ENCODE data around the gene BNIPL. TPM values are rescaled to one million over a fixed set of nuclear protein-coding genes. Genes with fewer than 3 reads are reported as not detected.

The BNIPL gene
- polyA plus RNA-seq, 1 donor (not counting 4 experiments of a cell fraction or from before 2014, with no cell fraction given) = 9.8 TPM

DNA sequence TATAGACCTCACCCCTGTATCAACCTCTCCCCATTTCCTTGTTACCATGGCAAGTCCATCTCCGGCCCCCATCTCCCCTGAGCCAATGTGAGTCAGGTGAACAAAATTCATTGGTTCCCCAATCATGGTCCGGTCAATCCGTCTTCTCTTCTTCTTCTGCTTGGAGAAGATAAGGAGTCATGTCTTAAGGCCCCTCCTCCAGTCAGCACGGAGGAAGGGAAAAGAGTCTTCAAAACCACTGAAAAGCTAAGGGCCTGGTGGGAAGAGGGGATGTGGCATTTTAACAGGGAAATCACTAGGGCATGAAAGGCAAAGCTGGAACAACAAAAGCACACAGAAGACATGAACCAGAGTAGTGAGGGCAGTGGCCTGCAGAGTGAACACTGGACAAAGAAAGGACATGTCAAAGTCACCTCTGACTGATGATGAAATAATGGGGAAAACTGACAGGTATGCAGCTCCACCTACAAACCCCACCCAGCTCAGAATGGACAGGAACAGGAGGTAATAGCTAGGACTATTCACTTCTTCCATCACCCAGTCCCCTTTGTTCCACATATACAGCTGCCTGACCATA lies 18.7 kb downstream of the BNIPL start:
- Histone ChIP-seq H3K4me1 (ENCODE audit: control insufficient read depth, extremely low read depth, insufficient read depth, low read length) (peaks cover 44% of the 10 kb centered on the region), H3K79me2 (ENCODE audit: control insufficient read depth, insufficient read depth, low read length) (peaks cover 52% of the 10 kb centered on the region), H3K9me3 (ENCODE audit: control insufficient read depth, low read depth, low read length) (no peaks in the 10 kb centered on the region), H3K27me3 (ENCODE audit: control insufficient read depth, extremely low read depth, insufficient read depth, low read length) (no peaks in the 10 kb centered on the region), H4K20me1 (ENCODE audit: control insufficient read depth, extremely low read depth, insufficient read depth, low read length) (peaks cover 27% of the 10 kb centered on the region), H3K9ac (ENCODE audit: control insufficient read depth, extremely low read depth, insufficient read depth, low read length) (no peak overlapping the region), H3K4me2 (ENCODE audit: control insufficient read depth, extremely low read depth, insufficient read depth, low read depth, low read length) (peak overlapping the region; percentile 34), H3K27ac (ENCODE audit: control insufficient read depth, insufficient read depth, low read length) (peak overlapping the region; percentile 19), H3K4me3 (ENCODE audit: control insufficient read depth in 2 of 3, extremely low read depth in 1 of 3, insufficient read depth in 2 of 3, low read depth in 1 of 3, low read length in 3 of 3) (no peak overlapping the region), H3K36me3 (ENCODE audit: control insufficient read depth in 2 of 2, extremely low read depth in 1 of 2, insufficient read depth in 2 of 2, low read length in 2 of 2) (peaks cover 46 to 64% of the 10 kb centered on the region in 2 experiments), H3K9me1 (ENCODE audit: control insufficient read depth, extremely low read depth, insufficient read depth, low read length) (peaks cover 17% of the 10 kb centered on the region), H2AFZ (ENCODE audit: control insufficient read depth, low read length) (no peak overlapping the region)
- no peak for FAIRE-seq
- dilution Hi-C loops (cut with MboI; ENCODE audit: extremely low pct_ligation_motif_present, low sequenced_read_pairs) = no loop called here
- no peak for DNase-seq (ENCODE audit: low read depth, low spot score)
- TF ChIP-seq, protein P1, sequence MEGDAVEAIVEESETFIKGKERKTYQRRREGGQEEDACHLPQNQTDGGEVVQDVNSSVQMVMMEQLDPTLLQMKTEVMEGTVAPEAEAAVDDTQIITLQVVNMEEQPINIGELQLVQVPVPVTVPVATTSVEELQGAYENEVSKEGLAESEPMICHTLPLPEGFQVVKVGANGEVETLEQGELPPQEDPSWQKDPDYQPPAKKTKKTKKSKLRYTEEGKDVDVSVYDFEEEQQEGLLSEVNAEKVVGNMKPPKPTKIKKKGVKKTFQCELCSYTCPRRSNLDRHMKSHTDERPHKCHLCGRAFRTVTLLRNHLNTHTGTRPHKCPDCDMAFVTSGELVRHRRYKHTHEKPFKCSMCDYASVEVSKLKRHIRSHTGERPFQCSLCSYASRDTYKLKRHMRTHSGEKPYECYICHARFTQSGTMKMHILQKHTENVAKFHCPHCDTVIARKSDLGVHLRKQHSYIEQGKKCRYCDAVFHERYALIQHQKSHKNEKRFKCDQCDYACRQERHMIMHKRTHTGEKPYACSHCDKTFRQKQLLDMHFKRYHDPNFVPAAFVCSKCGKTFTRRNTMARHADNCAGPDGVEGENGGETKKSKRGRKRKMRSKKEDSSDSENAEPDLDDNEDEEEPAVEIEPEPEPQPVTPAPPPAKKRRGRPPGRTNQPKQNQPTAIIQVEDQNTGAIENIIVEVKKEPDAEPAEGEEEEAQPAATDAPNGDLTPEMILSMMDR (optimal IDR thresholded peaks at IDR 0.05 in 1 of 3, IDR thresholded peaks at IDR 0.05 in 1 of 3, conservative IDR thresholded peaks at IDR 0.05 in 1 of 3; ENCODE audit: extremely low read depth in 1 of 3, insufficient read depth in 2 of 3, low read length in 3 of 3) = no peak
- no peak for TF ChIP-seq EZH2 (IDR thresholded peaks at IDR 0.05; ENCODE audit: low read length)

DNA sequence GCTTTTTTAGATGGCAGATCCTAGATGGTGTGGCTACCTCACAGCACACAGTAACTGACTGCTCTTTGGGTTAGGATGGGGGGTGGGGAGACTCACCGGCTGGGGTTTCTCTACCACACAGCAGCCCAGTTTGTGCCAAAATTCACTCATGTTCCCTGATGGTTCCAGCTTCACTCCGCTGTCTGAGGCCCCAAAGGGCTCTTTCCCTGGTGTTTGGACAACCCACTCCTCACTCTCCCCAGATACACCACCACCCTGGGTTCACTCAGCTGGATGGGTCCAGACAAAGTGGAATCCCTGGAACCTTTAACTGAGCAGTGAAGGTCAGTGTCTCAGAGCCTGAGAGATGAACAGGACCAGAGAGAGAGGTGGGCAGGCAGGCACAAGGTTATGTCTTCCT lies 19.2 kb downstream of the BNIPL start:
- peaks cover 46% of the 10 kb centered on the region for H3K4me1 ChIP-seq (ENCODE audit: control insufficient read depth, extremely low read depth, insufficient read depth, low read length)
- peak overlapping the region; percentile 19 for H3K27ac ChIP-seq (ENCODE audit: control insufficient read depth, insufficient read depth, low read length)
- no peaks in the 10 kb centered on the region for H3K9me3 ChIP-seq (ENCODE audit: control insufficient read depth, low read depth, low read length)
- FAIRE-seq (no peak), DNase-seq (ENCODE audit: low read depth, low spot score) (no peak)
- H3K4me3 ChIP-seq (ENCODE audit: control insufficient read depth in 2 of 3, extremely low read depth in 1 of 3, insufficient read depth in 2 of 3, low read depth in 1 of 3, low read length in 3 of 3) = no peak overlapping the region
- no peak for TF ChIP-seq EZH2 (IDR thresholded peaks at IDR 0.05; ENCODE audit: low read length)
- TF ChIP-seq, protein P1 (optimal IDR thresholded peaks at IDR 0.05 in 1 of 3, IDR thresholded peaks at IDR 0.05 in 1 of 3, conservative IDR thresholded peaks at IDR 0.05 in 1 of 3; ENCODE audit: extremely low read depth in 1 of 3, insufficient read depth in 2 of 3, low read length in 3 of 3) = no peak
- H3K36me3 ChIP-seq (ENCODE audit: control insufficient read depth in 2 of 2, extremely low read depth in 1 of 2, insufficient read depth in 2 of 2, low read length in 2 of 2) = peaks cover 45 to 64% of the 10 kb centered on the region in 2 experiments
- H3K79me2 ChIP-seq (ENCODE audit: control insufficient read depth, insufficient read depth, low read length) = peaks cover 54% of the 10 kb centered on the region
- no peak overlapping the region for H3K9ac ChIP-seq (ENCODE audit: control insufficient read depth, extremely low read depth, insufficient read depth, low read length)
- no peak overlapping the region for H2AFZ ChIP-seq (ENCODE audit: control insufficient read depth, low read length)
- dilution Hi-C loops (cut with MboI; ENCODE audit: extremely low pct_ligation_motif_present, low sequenced_read_pairs) = no loop called here
- H3K27me3 ChIP-seq (ENCODE audit: control insufficient read depth, extremely low read depth, insufficient read depth, low read length) = no peaks in the 10 kb centered on the region
- H3K9me1 ChIP-seq (ENCODE audit: control insufficient read depth, extremely low read depth, insufficient read depth, low read length) = peaks cover 17% of the 10 kb centered on the region
- peak overlapping the region; percentile 34 for H3K4me2 ChIP-seq (ENCODE audit: control insufficient read depth, extremely low read depth, insufficient read depth, low read depth, low read length)
- peaks cover 27% of the 10 kb centered on the region for H4K20me1 ChIP-seq (ENCODE audit: control insufficient read depth, extremely low read depth, insufficient read depth, low read length)

Data from keratinocyte (primary cell).